HG03097 (cell line): ENCODE data around the gene RTL9.
A peak's percentile ranks its signal among the peaks of the same experiment; 100 is the strongest.
"Not testable (repeated sequence)": the region's sequence is repeated elsewhere in the genome, so short reads cannot be mapped to it uniquely, and the experiment has no call there.

Source experiments
- ATAC-seq: cut with Tn5 transposase; IDR thresholded peaks from one replicate; pipeline ENCODE4 v1.9.1; 2021; ENCODE audit not compliant: unreplicated experiment, low FRiP score

The RTL9 gene

GRCh38 chrX:110358548-110358947, at the start of gene RTL9:
Gene RTL9 (plus strand): TSS chrX:110358848. CDS start chrX:110450618, 91,770 bp downstream.
- ATAC-seq: no peak

DNA sequence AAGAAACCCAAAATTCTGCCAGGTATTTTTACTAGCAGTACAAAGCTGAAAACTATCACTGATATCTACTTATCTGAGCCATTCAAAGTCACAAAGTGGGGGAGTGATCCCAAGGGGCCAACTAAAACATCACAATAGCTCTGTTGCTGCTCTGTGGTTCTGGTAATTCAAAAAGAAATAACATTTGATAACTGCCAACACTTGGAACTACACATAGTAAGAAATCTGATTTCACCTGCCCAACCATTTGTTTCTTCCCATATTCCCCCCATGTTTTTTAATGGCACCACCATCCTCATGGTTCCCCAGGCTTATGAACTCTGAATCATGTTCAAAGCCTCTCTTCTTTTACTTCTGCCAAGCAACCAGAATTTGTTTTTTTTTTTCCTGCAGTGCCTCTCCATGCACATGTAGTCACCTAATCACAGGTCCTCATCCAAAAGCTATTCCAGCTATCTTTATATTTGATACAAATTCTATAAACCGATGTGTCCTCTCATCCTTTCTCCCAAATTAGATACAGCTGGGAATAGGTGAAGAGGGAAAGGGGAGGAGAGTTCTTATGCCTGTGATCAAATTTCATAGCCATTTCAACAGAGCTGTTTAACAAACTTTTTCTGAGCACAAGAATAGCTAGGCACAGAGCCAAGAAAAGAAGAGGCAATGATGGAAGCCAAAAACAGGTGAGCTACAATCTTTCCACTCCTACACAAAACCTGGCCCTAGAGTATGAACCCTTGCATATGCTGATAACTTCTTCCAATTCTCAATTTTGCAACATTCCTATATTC, 48.5 kb upstream of the RTL9 start:
- no peak for ATAC-seq

DNA sequence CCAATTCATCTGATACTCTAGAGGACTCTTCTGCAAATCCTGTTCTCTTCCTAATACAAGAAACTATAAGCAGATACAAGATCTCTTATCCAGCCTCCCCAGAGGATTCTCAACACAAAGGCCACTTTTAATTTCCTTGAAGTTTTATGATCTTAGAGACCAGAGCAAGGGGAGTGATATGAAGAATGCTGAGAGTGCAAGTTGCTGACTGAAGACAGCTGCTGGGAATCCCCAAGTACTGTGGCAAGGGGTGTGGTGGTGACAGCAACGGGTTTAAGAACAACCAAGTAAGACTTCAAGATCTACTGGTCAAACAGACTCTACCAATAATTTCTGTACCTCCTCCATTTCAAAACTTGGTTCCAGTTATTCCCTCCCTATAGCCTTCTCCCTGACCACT, 47.8 kb upstream of the RTL9 start:
- ATAC-seq: no peak

- ATAC-seq: no peak
Measured at GRCh38 chrX:110311437-110312230, 47.0 kb upstream of the RTL9 start.

- no peak for ATAC-seq
Measured at GRCh38 chrX:110315551-110315950, 43.1 kb upstream of the RTL9 start.

DNA sequence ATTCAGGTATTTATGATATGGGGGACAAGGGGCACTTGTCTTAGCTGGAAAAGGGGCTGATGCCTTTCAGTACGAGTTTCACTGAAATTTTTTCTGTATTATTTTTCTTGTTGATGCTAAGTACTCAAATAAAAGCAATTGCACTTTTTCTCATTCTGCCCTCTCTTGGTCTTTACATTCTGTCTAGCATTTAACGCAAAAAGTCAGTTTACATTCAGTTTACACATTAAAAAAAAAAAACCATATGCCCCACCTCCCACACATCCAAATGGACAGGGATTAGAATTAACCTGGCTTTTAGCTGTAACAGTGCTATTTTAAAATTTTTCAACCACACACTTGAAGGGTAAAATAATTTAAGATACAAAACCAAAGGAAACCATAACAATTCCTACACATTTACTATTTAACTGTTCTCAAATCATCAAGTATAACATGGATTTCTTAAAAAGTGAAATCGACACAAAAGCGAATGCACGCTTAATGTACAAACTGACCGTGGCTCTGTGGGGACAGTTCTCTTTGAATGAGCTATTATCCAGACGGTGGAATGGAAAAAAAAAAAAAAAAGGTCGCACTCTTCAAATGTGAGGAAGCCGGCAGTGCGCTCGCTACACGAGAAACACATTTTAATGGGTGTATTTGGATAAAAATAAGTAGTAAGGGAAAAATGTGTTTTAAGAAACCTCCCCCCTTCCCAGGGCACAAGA, 42.1 kb upstream of the RTL9 start:
- ATAC-seq: no peak

DNA sequence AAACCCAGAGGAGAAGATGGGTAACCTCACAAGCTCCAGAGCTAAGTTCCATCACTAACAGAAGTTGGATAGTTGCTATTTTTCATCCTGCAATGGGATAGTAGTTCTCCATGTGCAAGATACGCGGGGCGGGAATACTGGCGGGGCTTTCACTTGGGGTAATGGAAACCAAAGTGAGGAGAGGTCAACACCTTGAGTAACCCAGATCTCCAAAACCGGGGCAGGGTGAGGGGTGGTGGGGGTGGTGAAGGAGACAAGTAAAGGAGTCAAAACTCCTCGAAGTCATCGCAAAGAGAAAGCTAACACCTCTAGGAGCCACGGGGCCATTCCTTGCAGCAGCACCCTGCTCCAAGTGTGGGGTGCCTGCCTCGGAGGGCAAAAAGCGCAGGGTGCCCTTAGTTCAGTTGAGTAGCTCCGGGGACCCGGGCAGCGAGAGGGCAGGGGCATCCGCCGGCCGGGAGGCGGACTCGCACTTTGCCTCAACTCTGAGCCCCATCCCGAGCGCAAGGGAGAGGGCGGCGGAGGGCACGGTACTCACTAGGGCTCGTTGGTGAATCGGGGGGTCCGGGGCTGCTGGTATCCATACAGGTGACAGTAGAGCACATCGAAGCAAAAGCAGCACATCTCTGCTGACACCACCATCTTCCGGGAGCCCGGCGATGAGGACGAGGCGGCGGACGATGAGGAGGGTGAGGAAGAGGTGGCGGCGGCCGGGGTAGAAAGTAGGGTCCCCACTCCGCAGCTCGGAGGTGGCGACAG, 41.4 kb upstream of the RTL9 start:
- peak; percentile 5 for ATAC-seq

DNA sequence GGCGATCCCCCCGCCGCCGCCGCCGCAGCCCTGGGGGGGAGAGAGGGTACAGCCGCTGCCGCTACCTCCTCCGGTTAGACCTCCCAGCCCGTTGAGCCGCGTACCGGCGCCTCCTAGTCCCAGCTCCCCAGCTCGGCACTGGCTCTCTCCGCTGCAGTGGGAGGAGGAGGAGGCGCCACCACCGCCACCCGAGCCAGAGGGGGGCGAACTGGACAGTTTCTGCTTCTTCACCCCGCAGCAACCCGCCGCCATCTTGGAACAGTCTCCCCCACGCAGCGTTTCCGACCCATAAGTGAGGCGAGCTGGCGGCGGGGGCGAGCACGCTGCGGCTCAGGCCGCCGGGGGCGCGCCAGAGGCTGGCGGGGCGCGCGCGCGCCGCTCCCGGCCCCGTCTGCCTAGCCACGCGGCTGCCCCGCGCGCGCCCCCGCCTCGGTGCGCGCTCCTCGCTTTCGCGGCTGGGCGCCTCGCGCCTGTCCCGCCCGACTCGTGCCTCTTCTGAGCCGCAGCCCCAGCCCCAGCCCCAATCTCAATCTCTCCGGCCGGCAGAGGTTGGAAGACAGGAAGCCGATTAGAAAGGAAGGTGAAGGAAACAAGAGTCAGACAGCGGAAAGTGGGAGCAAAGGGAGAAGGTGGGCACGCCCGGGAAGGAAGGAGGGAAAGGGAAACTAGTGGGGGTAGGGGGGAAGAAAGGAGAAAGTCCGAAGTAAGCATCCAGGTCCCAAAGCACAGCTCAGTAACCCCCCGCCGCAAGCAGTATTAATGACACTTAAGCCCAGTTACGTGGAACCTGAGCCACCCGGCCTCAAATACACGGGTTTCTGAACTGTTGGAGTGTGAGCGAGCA, 40.6 kb upstream of the RTL9 start, which contains the start of gene AMMECR1:
Gene AMMECR1 (minus strand): TSS at position 266 of the 844 bp plus-strand sequence. CDS start 14 bp downstream, at position 252.
- peak; percentile 77 for ATAC-seq

- ATAC-seq: no peak
Measured at GRCh38 chrX:110318664-110318968, 40.0 kb upstream of the RTL9 start.

DNA sequence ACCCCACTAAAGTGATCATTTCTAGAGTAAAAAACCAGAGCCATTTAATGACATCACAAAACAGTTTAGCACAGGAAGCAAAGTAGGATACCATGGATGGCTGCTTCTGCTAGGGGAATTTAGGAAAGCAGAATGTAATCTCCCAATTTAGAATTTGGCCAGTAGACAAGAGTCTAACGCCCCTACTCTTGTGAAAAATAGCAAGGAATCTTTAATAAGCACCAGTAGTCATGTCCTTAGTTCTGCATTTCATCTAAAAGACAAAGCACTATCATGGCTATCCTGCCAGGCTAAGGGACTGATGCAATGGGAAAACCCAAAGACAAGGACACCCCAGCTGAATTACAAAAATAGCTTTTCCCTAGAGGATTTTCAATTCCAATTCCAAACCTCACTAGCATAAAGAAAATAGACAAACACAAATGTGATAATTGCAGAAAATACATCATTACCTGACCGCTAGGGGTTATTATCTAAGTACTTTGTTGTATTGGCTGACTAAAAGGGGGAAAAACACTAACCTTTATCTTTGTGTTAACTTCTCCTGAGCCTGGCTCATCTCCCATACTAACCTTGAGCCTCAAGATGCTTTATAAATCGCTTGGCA, 38.2 kb upstream of the RTL9 start:
- no peak for ATAC-seq

DNA sequence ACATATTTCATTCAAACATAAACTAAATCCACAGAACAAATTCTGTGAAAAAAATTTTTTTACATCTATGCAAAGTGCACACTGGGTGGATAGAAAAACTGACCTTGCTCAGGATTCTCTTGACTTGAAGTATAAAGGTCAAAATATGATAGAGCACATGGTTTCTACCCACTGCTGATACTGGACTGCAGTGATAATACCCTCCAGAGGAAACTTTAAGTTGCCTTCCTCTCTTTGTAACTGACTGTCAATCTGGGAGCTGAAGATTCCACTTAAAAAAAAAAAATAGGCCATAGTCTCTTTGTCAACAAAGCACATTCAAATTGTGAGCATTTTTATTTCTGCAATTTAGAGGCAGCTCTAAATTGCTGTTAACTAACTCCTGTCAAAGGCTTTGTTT, 37.6 kb upstream of the RTL9 start:
- no peak for ATAC-seq

DNA sequence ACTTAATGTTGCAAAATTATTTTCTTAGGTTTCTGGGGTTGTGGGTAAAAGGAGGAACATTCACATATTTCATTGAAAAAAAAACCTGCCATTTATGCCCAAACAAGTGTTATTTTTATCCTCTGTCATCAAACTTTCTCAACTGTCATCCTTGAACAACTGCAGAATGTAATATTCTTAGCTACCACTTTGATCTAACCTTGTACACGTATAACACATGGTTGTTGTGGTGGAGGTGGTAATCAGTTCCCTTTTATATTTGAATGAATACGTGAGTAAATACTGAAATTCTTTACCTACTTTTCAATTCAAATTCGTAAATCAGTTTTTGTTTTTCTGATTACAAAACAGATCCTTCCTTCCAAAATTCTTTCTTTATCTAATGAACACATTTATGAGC, 37.0 kb upstream of the RTL9 start:
- no peak for ATAC-seq

DNA sequence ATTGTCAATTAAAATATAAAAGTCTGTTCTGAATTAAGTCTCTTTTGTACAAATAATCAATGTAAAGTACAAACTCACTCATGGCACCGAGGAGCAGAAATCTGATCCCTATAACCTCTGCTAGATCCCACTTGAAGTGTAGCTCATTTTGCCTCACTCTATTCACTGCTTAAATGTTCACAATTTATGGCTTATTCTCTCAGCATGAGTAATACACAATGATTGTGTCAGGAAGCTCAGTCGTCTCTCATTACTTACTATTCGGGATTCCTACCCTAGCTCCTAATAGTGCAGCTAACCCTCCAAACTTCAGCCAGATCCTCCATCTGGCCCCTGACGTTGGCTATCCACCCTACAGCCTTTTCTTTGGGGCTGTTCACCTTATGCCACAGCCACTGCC, 36.0 kb upstream of the RTL9 start:
- ATAC-seq: no peak

GRCh38 chrX:110326712-110327111, 31.9 kb upstream of the RTL9 start:
- ATAC-seq: no peak

GRCh38 chrX:110327336-110327735, 31.3 kb upstream of the RTL9 start:
- no peak for ATAC-seq

- not testable (repeated sequence) for ATAC-seq
Measured at GRCh38 chrX:110328613-110329012, 30.0 kb upstream of the RTL9 start.

DNA sequence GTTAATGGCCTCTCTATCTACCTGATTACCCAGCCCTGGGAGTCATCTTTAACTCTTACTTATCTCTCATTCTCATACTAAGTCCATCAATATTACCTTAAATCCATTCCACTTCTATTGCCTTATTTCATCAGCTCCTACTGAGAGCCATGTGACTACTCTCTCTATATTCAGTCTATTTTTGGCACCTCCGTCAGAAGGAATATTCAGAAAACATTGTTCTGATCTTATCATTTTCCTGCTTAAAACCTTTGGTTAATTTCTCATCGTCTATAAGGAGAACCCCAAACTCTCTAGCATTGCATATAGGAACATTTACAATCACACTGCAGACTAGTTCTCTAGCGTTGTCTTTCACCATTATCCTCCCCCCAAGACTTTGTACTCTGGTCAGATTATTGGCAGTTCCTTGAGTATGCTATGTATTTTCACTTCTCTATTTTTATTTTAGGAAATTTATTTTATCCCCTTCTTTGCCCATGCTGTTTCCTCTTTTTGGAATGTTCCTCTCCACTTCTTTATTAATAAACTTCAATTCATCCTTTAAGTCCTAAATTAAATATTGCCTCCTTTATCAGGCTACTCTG, 27.1 kb upstream of the RTL9 start:
- ATAC-seq: no peak

DNA sequence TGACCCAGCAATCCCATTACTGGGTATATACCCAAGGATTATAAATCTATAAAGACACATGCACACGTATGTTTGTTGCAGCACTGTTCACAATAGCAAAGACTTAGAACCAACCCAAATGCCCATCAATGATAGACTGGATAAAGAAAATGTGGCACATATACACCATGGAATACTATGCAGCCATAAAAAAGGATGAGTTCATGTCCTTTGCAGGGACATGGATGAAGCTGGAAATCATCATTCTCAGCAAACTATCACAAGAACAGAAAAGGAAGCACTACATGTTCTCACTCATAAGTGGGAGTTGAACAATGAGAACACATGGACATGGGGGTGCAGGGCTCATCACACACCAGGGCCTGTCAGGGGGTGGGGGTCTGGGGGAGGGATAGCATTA, 25.2 kb upstream of the RTL9 start:
- ATAC-seq: not testable (repeated sequence)

DNA sequence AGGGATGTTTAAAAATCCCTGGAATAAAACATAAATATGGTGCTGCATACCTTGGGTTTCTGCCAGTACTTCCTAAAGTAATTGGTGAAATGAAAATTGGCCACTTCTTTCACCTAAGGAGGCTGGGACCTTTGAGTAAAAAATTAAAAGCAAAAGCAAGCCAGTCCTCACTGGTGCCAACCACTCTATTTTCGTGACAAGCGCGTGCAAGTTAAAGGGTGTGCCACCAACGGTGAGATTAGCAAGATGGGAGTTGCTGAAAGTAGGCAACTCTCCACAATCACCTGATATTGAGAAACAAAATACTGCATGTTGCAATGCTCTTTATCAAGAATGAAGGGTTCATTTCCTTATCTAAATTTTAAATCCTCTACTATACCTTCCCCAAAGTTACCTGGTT, 19.7 kb upstream of the RTL9 start:
- ATAC-seq: no peak
